Testis (tissue), 2 donors: ENCODE results near the gene LRRC15.

Experiments
- CTCF ChIP-seq, 3 experiments: fragments of 450-650 bp in 2 of 3; fragments of 200-600 bp in 1 of 3; sonication (generic) in 1 of 3; IDR thresholded peaks; one replicate each; pipeline ENCODE4 v1.5.1; 2016 to 2019; ENCODE audit warnings: antibody characterized with exemption in 3 of 3, mild to moderate bottlenecking in 2 of 3, moderate library complexity in 1 of 3
- POLR2A ChIP-seq: fragments of 450-650 bp; IDR thresholded peaks from one replicate; pipeline ENCODE4 v1.6.1; 2017; ENCODE audit warnings: antibody characterized with exemption, mild to moderate bottlenecking, moderate library complexity

- TF ChIP-seq CTCF (IDR thresholded peaks at IDR 0.05) (no peak), POLR2A (no peak)
Observed at GRCh38 chr3:194405766-194406165, 36.2 kb upstream of the LRRC15 start.
